Keratinocyte (primary cell): ENCODE data around the gene ZSCAN16. TPM values are rescaled to one million over a fixed set of nuclear protein-coding genes. Genes with fewer than 3 reads are reported as not detected.

Source experiments
- DNase-seq: peaks from one replicate; pipeline ENCODE4 v3.0.0-alpha.2; 2011; ENCODE audit warnings: low read depth, missing footprints, low spot score
- FAIRE-seq: peaks from 2 replicates; lab custom pipeline; 2011; peaks lifted over from hg19 to GRCh38; lab: Jason Lieb, UNC
- H2AFZ ChIP-seq: 2 replicates; pipeline ENCODE4 v1.6.0; 2012; ENCODE audit warnings: low read length, control low read depth, inconsistent platforms; ENCODE audit not compliant: control insufficient read depth
- H3K27ac ChIP-seq: 2 replicates; pipeline ENCODE4 v1.5.1; 2011; ENCODE audit warnings: low read length; ENCODE audit not compliant: control insufficient read depth, insufficient read depth
- H3K27me3 ChIP-seq: 3 replicates; pipeline ENCODE4 v1.6.0; 2011; ENCODE audit warnings: low read length; ENCODE audit not compliant: control insufficient read depth, insufficient read depth; ENCODE audit errors: extremely low read depth
- H3K36me3 ChIP-seq, 2 experiments: 2 replicates in 1 of 2; 3 replicates in 1 of 2; pipeline ENCODE4 v1.5.1; 2011; ENCODE audit warnings: low read length in 2 of 2, mild to moderate bottlenecking in 1 of 2; ENCODE audit not compliant: control insufficient read depth in 2 of 2, insufficient read depth in 2 of 2; ENCODE audit errors: extremely low read depth in 1 of 2
- H3K4me1 ChIP-seq: 3 replicates; pipeline ENCODE4 v1.5.1; 2011; ENCODE audit warnings: low read length; ENCODE audit not compliant: control insufficient read depth, insufficient read depth; ENCODE audit errors: extremely low read depth
- H3K4me2 ChIP-seq: 3 replicates; pipeline ENCODE4 v1.6.0; 2011; ENCODE audit warnings: low read depth, low read length; ENCODE audit not compliant: control insufficient read depth, insufficient read depth; ENCODE audit errors: extremely low read depth
- H3K4me3 ChIP-seq, 3 experiments: fragments of 200-600 bp in 1 of 3; sonication (generic) in 1 of 3; 2 replicates in 2 of 3; 3 replicates in 1 of 3; pipeline ENCODE4 v1.5.1; 2011 to 2016; ENCODE audit warnings: low read length in 3 of 3, mild to moderate bottlenecking in 3 of 3, control low read depth in 2 of 3, inconsistent platforms in 1 of 3, low read depth in 1 of 3, mixed read lengths in 1 of 3, mixed run types in 1 of 3, moderate library complexity in 1 of 3; ENCODE audit not compliant: control insufficient read depth in 2 of 3, insufficient read depth in 2 of 3; ENCODE audit errors: extremely low read depth in 1 of 3
- H3K79me2 ChIP-seq: 2 replicates; pipeline ENCODE4 v1.6.0; 2012; ENCODE audit warnings: low read length; ENCODE audit not compliant: control insufficient read depth, insufficient read depth
- H3K9ac ChIP-seq: 3 replicates; pipeline ENCODE4 v1.6.0; 2011; ENCODE audit warnings: low read length; ENCODE audit not compliant: control insufficient read depth, insufficient read depth; ENCODE audit errors: extremely low read depth
- H3K9me1 ChIP-seq: 3 replicates; pipeline ENCODE4 v1.6.0; 2011; ENCODE audit warnings: low read length; ENCODE audit not compliant: control insufficient read depth, insufficient read depth; ENCODE audit errors: extremely low read depth
- H3K9me3 ChIP-seq: 2 replicates; pipeline ENCODE4 v1.5.1; 2012; ENCODE audit warnings: low read depth, low read length; ENCODE audit not compliant: control insufficient read depth
- H4K20me1 ChIP-seq: 3 replicates; pipeline ENCODE4 v1.6.0; 2011; ENCODE audit warnings: low read length; ENCODE audit not compliant: control insufficient read depth, insufficient read depth; ENCODE audit errors: extremely low read depth
- EZH2 ChIP-seq: IDR thresholded peaks from one replicate; pipeline ENCODE4 v1.6.1; 2012; ENCODE audit warnings: inconsistent platforms, mild to moderate bottlenecking, low read length, moderate library complexity
- dilution Hi-C: fragments of 300-500 bp; cut with MboI; formaldehyde crosslinking; loops from one replicate; pipeline ENCODE4 v1.7.0; 2020; ENCODE audit warnings: low sequenced_read_pairs; ENCODE audit not compliant: extremely low pct_ligation_motif_present
- polyA plus RNA-seq, 5 experiments: library from polyadenylated mRNA; depleted of rRNA in 3 of 5; stranded (reverse) in 3 of 5; stranded (forward) in 1 of 5; unstranded in 1 of 5; fragments of >200 nt; gene quantifications; 1 replicate in 1 of 5; 2 replicates in 3 of 5; 3 replicates in 1 of 5; pipeline versions ENCODE4 v1.2.1 to v1.2.3, GENCODE V29; 2011 to 2012; ENCODE audit warnings: missing spikeins in 2 of 5, low read depth in 1 of 5, low replicate concordance in 1 of 5
- TF ChIP-seq, protein P1 (sequence below), 3 experiments: IDR thresholded peaks in 1 of 3; conservative IDR thresholded peaks in 1 of 3; optimal IDR thresholded peaks in 1 of 3; 2 replicates in 2 of 3; 3 replicates in 1 of 3; pipeline versions ENCODE3 to v1.5.1; 2011; ENCODE audit warnings: low read length in 3 of 3, mild to moderate bottlenecking in 3 of 3, moderate library complexity in 2 of 3, control low read depth in 1 of 3, inconsistent platforms in 1 of 3; ENCODE audit not compliant: insufficient read depth in 2 of 3; ENCODE audit errors: extremely low read depth in 1 of 3

Gene ZSCAN16
- polyA plus RNA-seq, 1 donor (not counting 4 experiments of a cell fraction or from before 2014, with no cell fraction given) = 1.5 TPM

DNA sequence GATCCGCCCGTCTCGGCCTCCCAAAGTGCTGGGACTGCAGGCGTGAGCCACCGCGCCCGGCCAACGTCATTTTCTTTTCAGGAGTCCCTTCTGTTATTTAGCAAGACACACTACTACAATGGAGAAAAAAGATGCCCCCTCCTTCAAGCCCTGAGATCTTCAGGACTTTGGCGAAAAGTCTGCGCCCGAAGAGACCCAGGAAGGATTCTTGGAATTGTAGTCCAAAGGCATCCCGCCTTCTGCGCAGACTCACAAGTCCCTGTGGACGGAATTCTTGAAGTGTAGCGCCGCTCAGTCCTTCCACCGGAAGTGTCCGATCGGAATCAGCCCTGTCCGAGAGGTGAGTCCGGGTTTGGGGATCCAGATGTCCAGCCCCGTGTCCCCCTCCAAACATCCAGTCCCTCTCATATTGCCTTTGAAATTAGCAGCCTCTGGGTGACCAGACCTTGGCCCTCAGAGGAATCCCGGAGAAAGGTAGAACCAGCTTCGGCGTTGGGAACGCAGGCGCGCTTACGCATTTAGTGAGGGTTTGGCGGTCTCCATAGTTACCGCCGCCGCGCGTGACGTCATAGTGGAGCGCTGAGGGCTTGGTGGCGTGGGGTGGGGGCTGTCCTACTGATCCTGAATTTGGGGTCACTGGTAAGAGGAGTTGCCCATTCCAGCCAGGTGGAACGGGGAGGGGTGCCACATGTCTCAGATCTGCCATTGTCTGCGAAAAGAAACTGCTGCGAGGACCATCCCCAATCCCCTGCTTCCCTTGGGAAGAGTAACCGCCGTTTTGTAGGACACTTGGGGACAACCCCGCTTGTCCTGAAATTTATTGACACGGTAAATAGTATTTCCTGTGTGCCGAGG, 43.6 kb upstream of the ZSCAN16 start:
- peaks cover 17% of the 10 kb centered on the region for H3K79me2 ChIP-seq
- no peaks in the 10 kb centered on the region for H3K9me1 ChIP-seq
- H2AFZ ChIP-seq = peak overlapping the region; percentile 98
- DNase-seq = peak; percentile 55
- peak overlapping the region; percentile 92 for H3K4me2 ChIP-seq
- peaks cover 8% of the 10 kb centered on the region for H3K4me1 ChIP-seq
- H3K4me3 ChIP-seq = peak overlapping the region; percentile 62 to 96 (median 93)
- no peaks in the 10 kb centered on the region for H4K20me1 ChIP-seq
- H3K27ac ChIP-seq = peak overlapping the region; percentile 99
- peaks cover 4 to 6% of the 10 kb centered on the region in 2 experiments for H3K36me3 ChIP-seq
- H3K27me3 ChIP-seq = no peaks in the 10 kb centered on the region
- no peak for TF ChIP-seq EZH2
- TF ChIP-seq, protein P1, sequence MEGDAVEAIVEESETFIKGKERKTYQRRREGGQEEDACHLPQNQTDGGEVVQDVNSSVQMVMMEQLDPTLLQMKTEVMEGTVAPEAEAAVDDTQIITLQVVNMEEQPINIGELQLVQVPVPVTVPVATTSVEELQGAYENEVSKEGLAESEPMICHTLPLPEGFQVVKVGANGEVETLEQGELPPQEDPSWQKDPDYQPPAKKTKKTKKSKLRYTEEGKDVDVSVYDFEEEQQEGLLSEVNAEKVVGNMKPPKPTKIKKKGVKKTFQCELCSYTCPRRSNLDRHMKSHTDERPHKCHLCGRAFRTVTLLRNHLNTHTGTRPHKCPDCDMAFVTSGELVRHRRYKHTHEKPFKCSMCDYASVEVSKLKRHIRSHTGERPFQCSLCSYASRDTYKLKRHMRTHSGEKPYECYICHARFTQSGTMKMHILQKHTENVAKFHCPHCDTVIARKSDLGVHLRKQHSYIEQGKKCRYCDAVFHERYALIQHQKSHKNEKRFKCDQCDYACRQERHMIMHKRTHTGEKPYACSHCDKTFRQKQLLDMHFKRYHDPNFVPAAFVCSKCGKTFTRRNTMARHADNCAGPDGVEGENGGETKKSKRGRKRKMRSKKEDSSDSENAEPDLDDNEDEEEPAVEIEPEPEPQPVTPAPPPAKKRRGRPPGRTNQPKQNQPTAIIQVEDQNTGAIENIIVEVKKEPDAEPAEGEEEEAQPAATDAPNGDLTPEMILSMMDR (optimal IDR thresholded peaks at IDR 0.05 in 1 of 3, IDR thresholded peaks at IDR 0.05 in 1 of 3, conservative IDR thresholded peaks at IDR 0.05 in 1 of 3; ENCODE audit: extremely low read depth in 1 of 3, insufficient read depth in 2 of 3, low read length in 3 of 3) = no peak
- no peaks in the 10 kb centered on the region for H3K9me3 ChIP-seq
- dilution Hi-C loops = no loop called here
- FAIRE-seq = no peak
- peak overlapping the region; percentile 96 for H3K9ac ChIP-seq

- H3K9me1 ChIP-seq = no peaks in the 10 kb centered on the region
- TF ChIP-seq, protein P1 (optimal IDR thresholded peaks at IDR 0.05 in 1 of 3, IDR thresholded peaks at IDR 0.05 in 1 of 3, conservative IDR thresholded peaks at IDR 0.05 in 1 of 3; ENCODE audit: extremely low read depth in 1 of 3, insufficient read depth in 2 of 3, low read length in 3 of 3) = no peak
- no peak for TF ChIP-seq EZH2
- peak overlapping the region; percentile 98 for H2AFZ ChIP-seq
- H3K27ac ChIP-seq = peak overlapping the region; percentile 99
- H3K9me3 ChIP-seq = no peaks in the 10 kb centered on the region
- no peaks in the 10 kb centered on the region for H4K20me1 ChIP-seq
- peak overlapping the region; percentile 96 for H3K9ac ChIP-seq
- dilution Hi-C loops = no loop called here
- H3K79me2 ChIP-seq = peaks cover 17% of the 10 kb centered on the region
- no peak for FAIRE-seq
- H3K36me3 ChIP-seq = peaks cover 6 to 8% of the 10 kb centered on the region in 2 experiments
- H3K4me1 ChIP-seq = peaks cover 8% of the 10 kb centered on the region
- DNase-seq = no peak
- peak overlapping the region; percentile 62 to 96 (median 93) for H3K4me3 ChIP-seq
- peak overlapping the region; percentile 92 for H3K4me2 ChIP-seq
- H3K27me3 ChIP-seq = no peaks in the 10 kb centered on the region
These were observed 43.0 kb upstream of the ZSCAN16 start for GRCh38 chr6:28081486-28081751.
